Neural progenitor cell (in vitro differentiated cells): Measurements from ENCODE around the gene SAMD4A.

Experiments used
- CTCF ChIP-seq: fragments of 200-600 bp; sonication (generic); IDR thresholded peaks from 2 replicates; pipeline ENCODE4 v1.5.1; 2017; ENCODE audit warnings: antibody characterized with exemption, mild to moderate bottlenecking
- EZH2 ChIP-seq: fragments of 200-600 bp; sonication (generic); IDR thresholded peaks from 2 replicates; pipeline ENCODE4 v1.6.1; 2017; ENCODE audit warnings: antibody characterized with exemption, mild to moderate bottlenecking, moderate library complexity

- TF ChIP-seq CTCF (no peak), EZH2 (no peak)
These were observed 222.2 kb downstream of the SAMD4A start for GRCh38 chr14:54789166-54789565.
